ENCODE data around the gene EFCAB8.

EFCAB8 gene

GRCh38 chr20:32917191-32917950 is 58.6 kb downstream of the EFCAB8 start:
- DNase-seq (ENCODE audit: low read depth), result no peak
- no peak for TF ChIP-seq CTCF (IDR thresholded peaks at IDR 0.05; ENCODE audit: low read length, missing control alignments)
- no peak overlapping the region for H3K4me3 ChIP-seq (replicated peaks; ENCODE audit: low read depth, low read length)

DNA sequence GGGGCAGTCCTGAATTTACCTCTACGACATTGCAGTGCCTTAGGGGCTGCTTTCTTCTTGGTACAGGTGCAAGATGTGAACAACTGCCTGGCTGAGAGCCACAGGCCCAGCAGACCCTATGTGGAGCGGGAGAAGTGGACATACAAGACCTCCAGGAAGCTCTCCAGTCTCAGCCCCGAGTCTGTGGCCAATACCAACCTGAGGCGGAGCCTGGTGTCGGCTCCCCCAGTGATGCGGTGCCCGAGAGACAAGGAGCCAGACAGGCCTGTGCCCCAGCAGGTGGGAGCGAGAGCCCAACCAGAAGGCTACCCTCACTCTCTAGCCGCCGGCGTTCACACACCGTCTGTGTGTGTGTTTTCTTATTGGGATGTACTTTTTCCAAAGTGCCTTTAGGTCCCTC is 59.6 kb downstream of the EFCAB8 start:
- DNase-seq (ENCODE audit: low read depth), result no peak
- no peak for TF ChIP-seq CTCF (IDR thresholded peaks at IDR 0.05; ENCODE audit: low read length, missing control alignments)
- H3K4me3 ChIP-seq (replicated peaks; ENCODE audit: low read depth, low read length), result no peak overlapping the region

DNA sequence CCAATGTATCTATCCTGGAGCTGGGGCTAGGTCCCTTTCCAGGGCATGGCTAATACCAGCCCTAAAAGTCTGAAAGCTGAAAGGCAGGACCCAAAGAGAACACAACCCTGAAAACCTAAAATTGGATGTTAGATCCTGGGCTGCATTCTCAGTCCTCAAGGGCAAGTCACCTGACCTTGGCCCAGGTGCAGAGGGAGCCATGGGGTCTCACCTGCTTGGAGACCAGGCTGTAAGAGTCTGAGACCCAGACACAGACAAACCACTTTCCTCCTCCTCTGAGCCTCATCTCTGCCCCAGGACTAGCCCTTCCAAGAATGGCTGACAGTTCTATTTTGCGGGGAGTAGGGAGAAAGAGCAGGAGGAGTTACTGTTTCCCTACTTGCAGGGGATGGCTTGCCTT is 60.0 kb downstream of the EFCAB8 start:
- no peak for DNase-seq (ENCODE audit: low read depth)
- no peak overlapping the region for H3K4me3 ChIP-seq (replicated peaks; ENCODE audit: low read depth, low read length)
- TF ChIP-seq CTCF (IDR thresholded peaks at IDR 0.05; ENCODE audit: low read length, missing control alignments), result no peak

DNA sequence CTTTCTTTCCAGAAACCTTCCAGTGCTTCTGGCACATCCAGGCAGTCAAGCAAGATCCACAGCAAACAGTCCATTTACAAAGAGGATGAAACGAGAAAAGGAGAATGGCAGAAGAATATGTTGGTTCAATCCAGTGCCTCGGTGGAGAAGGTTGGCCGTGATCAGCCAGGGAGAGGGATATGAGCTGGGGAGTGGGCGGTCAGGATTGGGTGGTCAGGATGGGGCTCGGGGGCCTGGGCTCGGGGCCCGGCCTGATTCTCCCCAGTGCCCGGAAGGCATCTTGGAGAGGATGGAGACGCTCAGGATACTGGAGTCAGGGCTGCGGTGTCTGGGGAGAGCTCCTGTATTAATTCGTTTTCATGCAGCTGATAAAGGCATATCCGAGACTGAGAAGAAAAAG is 61.3 kb downstream of the EFCAB8 start:
- no peak overlapping the region for H3K4me3 ChIP-seq (replicated peaks; ENCODE audit: low read depth, low read length)
- no peak for TF ChIP-seq CTCF (IDR thresholded peaks at IDR 0.05; ENCODE audit: low read length, missing control alignments)
- no peak for DNase-seq (ENCODE audit: low read depth)

GRCh38 chr20:32920530-32921298 is 62.0 kb downstream of the EFCAB8 start:
- H3K4me3 ChIP-seq (replicated peaks; ENCODE audit: low read depth, low read length), result no peak overlapping the region
- no peak for TF ChIP-seq CTCF (IDR thresholded peaks at IDR 0.05; ENCODE audit: low read length, missing control alignments)
- no peak for DNase-seq (ENCODE audit: low read depth)

DNA sequence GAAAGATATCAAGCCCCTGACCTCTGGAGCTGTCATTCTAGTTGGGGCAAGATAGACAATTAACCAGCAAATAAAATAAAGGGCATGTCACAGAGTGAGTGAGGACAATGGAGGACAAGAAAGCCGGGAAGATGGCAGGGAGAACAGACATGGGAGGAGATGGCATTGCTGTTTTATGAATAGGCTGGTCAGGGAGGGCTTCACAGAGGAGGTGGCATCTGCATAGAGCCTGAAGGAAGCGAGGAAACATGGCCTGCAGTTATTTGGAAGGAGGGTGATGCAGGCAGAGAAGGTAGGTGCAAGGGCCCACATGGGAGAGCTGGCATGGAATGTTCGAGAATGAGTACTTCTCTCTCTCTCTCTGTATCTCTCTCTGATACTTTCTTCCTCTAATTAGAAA is 63.7 kb downstream of the EFCAB8 start:
- TF ChIP-seq CTCF (IDR thresholded peaks at IDR 0.05; ENCODE audit: low read length, missing control alignments), result no peak
- H3K4me3 ChIP-seq (replicated peaks; ENCODE audit: low read depth, low read length), result no peak overlapping the region
- no peak for DNase-seq (ENCODE audit: low read depth)

Measured in fibroblast of pulmonary artery (primary cell).